Bone marrow (tissue), 2 donors: Measurements from ENCODE around the gene NUP42.
"Not testable (repeated sequence)": the region's sequence is repeated elsewhere in the genome, so short reads cannot be mapped to it uniquely, and the experiment has no call there.

Source experiments
- DNase-seq, 2 donors: peaks; one replicate each; lab custom pipeline; 2025; lab: John Stamatoyannopoulos, UW

The NUP42 gene

DNA sequence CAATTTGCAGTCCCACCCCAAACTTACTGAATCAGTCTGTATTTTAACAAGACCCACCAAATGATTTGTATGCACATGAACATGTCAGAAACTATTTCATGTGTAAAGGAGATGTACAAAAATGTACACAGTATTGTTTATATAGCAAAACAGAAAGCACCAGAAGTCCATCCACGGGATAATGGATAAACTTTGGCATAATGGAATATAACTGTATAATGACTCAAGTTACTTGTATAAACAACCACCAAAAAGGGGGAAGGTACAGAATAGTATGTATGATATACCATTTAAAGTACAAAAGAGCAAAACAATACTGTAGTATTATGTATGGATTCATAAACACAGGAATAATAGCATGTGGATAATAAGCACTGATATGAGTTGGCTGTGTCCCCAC lies 22.4 kb downstream of the NUP42 start:
- no peak for DNase-seq

DNA sequence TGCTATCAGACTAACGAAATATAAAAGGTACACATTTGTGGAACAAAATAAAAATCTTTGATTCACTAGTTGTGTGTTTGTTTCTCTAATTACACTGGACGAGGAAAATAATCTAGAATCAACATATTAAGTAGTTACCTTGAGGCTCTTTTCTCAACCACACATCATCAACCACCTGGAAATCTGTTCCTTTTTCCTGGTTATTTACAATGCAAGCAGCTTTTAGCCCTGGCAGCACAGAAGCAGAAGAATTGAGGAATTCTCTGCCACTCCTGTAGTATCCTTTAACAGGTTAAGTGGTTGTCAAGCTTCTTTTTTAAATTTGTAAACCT lies 23.7 kb downstream of the NUP42 start:
- DNase-seq = no peak

DNA sequence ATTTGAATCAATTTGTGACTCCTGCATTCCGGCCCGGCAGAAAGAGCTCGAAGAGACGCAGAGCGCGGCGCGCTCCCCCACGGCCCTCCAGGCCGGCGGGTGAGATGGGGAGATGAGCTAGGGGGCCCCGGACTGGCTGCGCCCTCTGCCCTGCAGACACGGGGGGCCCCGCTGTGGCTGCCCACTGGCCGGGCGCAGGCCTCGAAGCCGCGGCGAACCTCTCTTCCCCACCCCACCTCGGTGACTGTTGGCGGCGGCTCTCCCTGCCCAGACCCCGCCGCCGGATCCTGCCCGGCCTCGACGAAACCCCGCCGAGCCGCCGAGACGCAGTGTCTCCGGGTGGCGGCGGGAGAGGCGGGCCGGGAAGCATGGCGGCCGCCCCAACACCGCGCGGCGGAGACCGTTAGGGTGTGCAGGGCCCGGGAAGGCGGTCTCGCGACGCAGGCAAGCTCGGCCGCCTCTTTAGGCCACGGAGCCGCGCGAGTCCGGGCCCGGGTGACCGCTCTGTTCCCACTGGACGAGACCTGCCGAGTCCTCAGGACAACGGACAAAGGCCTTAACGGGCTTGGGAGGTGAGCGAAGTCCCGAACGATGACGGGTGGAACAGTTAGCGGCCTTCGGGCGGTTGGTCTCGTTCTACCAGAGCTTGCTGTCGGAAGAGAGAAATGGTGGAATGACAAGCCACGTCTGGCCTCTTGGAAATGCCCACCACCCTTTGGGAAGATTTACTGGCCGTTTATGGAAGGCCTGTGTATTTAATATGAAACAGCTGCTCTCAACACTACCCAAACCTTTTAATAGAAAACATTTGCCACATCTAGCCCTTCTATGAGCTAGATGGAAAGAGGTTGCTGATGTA lies 24.3 kb downstream of the NUP42 start:
- no peak for DNase-seq

DNA sequence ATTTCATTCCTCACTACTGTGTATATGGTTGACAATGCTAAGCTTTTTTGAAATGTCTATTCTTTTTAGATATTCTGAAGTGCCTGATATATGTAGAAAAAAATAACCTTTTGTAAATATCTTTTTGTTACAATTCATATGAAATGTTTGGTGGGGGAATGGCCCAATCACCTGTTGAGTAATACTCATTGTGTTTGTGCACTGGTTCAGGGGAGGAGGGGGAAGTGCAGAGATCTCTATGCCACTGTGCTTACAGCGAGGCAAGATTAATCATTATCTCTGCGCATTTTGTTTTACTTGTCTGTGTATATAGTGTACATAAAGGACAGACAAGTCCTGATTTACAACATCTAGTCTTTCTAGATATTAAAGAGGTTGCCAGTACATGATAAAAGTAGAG lies 25.2 kb downstream of the NUP42 start:
- no peak for DNase-seq

DNA sequence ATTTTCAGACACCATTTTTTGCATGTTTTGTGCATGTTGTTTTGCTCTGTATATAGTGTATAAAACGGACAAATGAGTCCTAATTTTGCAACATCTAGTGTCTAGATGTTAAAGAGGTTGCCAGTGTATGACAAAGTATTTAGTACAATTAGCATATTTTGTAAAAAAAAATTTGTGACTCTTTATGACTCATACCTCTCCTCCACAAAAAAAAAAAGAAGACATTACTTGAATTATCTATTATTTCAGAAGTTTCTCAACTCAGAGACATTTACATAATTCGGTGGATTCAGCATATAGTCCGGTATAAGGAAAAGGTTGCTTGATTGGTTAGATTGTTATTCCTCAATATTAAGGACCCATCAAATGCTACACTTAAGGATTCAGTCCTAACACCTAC lies 26.0 kb downstream of the NUP42 start:
- no peak for DNase-seq

DNA sequence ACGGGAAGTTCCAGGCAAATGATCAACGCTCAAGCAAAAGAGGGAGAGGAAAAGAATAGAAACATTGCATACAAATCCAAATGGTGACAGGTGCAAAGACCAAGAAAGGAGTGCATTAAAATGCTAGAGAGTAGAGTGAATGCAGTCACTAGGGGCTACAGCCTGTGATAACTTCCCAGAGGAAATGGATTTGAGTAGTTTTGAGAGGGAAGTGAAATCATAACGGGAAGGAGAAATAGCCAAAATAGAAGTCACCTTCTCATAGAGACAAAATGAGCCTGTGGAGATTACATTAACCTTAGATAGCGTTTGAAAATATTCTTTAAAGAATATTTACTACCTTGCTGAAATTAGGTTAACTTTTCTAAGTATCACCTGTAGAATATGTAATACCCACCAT lies 26.5 kb downstream of the NUP42 start:
- no peak for DNase-seq

DNA sequence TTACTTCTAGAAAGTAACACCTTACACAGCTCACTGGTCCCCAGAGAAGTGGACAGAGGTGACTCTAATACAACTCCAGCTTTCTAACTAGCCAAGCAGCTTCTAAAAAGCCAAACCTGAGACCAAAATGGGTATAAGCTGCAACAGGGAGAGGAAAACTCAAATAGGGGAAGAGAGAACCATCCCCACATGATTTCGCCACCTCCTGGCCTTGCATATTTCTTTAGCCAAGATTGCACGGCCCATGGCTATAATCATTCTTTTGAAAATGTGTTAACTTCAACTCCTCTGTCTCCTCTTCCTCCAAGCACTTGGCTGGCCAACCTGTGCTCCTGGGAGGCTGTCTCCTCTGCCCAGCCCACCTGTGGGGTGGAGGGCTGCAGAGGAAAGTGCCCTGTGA lies 28.7 kb downstream of the NUP42 start:
- no peak for DNase-seq

DNA sequence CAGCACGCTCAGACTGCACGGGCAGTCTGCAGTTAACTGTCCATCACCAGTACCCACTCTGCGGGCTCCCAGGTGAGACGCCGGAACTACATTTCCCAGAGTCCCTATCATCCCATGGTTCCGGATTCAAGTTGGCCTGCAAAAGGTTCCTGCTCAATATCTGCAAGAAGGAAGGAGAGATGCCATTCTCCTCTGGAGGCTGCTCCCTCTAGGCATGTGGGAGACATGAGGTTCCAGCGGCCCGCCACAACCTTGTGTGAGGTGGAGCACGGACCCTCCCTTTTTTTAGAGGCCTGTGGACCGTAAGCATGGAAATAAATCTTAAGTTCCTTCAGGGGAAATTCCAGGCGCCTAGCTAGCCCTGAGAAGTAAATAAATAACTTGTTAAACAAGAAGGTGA lies 29.7 kb downstream of the NUP42 start:
- DNase-seq = no peak

DNA sequence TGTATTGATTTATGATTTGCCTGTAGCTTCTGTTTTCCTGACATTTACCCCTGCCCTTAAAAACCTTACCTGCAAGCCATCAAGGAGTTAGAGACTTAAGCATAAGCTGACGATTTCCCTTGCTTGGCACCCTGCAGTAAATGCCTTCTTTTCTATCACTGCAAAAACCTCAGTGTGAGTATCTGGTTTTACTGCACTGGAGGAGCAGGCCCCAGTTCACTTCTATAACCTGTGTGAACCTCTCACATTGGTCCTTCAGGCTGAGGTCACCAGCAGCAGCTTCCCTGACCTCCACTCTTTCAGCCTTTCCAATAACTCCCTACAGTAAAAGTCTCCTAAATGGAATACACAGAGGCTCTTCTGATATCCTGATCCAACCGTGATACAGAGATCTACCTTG lies 30.5 kb downstream of the NUP42 start:
- DNase-seq = no peak

DNA sequence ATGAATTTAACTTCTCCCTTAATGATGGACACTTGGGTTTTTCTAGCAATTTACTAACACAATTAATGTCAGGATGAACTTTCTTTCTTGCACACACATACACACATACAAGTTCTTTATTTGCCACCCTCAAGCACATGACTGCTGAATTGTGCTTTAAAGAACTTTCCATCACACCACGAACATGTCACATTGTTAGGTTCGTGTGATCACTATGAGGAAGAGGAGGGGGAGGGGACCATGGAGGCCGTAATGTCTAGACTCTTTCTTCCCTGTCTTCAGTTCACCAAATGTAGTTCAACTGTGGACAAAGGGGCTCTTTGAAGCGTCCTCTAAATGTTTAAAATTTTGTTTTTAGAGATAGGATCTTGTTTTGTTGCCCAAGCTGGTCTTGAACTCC lies 31.0 kb downstream of the NUP42 start:
- no peak for DNase-seq

DNA sequence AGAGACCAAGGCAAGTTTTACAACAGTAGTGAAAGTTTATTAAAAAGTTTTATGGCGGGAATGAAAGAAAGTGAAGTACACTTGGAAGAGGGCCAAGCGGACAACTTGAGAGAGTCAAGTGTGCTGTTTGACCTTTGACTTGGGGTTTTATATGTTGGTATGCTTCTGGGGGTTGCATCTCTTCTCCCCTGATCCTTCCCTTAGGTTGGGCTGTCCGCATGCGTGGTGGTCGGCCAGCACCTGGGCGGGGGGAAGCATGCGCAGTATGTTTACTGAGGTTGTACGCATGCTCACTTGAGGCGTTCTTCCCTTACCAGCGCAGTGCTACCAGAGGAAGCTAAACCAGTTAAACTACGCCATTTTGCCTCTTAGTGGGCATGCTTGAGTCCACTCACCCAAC lies 31.9 kb downstream of the NUP42 start:
- DNase-seq = no peak

DNA sequence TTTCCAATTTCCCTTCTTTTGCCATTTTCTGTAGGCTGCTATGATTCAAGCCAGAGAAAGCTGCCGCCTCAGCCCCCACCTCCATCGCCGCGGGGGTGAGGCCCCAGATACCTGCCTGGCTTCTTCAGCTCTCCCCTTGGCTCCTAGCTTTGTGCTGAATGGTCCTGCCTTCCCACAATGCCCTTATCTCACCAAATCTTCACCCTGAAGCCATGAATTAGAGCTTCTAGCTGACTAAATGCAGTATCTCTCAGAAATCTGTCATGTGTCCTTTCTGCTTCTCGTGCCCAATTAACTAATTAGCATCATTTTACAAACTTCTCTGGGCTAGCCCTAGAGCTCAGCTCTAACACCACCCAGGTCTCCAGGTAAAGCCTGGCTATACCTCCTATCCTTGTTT lies 32.6 kb downstream of the NUP42 start:
- DNase-seq = no peak

DNA sequence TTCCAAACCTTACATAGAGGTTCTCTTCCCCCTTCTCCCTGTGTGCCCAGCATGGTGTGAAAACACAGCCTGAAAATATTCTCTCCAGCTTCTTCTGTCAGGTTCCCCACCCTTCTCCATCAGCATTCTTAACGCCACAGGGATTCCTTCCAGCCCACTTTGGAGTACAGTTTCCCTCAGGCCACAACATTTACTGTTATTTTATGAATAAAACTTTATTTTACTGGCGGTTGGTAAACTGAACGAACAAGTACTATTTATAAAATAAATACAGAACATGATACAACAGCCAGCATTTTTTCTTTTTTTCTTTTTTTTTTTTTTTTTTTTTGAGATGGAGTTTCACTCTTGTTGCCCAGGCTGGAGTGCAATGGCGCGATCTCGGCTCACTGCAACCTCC lies 33.1 kb downstream of the NUP42 start:
- no peak for DNase-seq

DNA sequence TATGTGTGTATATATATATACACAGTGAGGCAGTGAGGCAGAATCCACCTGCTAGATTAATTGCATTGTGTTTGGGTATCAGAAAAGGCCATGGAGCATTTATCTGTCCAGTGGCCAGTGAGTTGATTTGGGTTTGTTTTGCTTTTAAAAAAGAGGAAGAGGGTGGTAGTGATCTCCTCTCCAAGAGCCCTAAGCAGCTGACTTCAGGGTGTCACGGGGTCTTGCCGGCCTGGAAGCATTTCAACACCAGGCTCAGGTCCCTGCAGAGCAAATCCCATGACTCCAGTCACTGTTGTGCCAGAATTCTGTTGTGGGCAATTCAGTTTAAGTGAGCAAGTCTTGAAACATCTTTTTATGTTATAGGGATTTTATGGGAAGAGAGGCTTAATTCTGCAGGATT lies 34.2 kb downstream of the NUP42 start:
- no peak for DNase-seq

DNA sequence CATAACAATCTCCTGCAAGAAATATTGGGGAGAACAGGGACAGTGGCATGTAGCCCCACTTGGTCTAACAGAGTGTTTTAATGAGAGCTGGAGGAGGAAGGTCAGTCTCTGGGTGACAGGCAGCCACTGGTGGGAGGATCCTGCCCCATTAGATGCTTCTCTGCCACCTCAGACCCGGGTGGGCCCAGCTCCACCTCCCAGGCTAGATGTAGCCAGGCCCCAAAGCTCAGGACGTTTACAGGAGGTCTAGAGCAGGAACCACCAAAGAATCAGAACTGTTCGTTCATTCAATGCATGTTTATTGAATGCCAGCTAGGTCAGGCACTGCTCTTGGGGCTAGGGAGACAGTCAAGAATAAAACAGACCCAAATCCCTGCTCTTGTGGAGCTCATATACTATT lies 36.3 kb downstream of the NUP42 start:
- no peak for DNase-seq

DNA sequence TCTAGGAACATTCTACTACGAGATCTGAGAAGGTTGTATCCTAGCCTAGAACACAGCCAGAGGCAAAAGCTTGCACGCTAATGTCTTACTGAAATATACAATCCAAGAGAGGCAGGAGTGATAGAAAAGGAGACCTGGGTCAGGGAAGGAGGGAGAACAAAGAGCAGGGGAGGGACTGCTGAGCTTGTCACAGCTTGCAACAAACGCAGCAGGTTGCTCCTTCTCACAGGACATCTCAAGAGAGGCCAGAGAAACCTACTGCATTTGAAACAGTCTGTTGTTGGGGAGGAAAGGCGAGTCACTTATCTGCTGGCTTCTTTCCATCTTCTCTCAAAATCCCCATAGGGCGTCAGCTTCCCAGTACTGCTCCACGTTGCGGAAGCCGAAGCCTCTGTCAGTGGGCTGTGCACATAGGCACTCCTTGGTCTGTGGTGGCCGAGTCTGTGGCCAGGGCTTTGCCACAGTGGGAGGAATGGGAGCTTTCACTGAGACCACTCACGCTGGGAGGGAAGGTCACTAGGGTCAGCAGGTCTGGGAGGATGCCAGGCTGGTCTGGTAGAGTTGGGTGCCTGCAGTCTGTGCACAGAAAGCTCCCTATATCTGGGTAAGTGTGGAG lies 39.0 kb downstream of the NUP42 start:
- no peak for DNase-seq

DNA sequence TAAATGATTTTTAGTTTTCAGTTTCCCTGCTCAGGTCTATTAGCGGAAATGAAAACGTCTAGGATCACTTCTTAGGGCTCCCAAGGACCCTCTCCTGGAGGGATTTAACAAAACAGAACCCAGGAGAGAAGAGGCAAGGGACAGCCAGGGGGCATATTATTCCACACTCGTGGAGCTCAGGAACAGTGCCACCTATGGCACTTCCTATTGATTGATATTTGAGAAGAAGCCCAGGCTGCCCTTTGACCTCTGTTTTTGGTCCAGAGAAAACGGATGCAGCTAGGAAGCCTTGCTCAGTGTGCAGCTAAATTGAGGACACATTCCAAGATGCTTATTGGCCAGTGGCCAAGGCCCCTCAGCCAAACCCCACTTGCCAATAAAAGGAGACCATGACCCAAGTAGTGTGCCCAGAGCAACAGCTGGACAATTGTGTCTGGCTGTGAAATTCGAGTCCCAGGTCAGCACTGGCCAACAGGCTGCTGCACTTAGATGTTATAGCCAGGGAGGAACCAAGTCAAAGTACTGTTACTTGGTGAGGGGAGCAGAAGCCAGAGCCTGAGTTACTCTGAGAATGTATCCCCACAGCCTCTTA lies 40.7 kb downstream of the NUP42 start:
- DNase-seq = no peak

DNA sequence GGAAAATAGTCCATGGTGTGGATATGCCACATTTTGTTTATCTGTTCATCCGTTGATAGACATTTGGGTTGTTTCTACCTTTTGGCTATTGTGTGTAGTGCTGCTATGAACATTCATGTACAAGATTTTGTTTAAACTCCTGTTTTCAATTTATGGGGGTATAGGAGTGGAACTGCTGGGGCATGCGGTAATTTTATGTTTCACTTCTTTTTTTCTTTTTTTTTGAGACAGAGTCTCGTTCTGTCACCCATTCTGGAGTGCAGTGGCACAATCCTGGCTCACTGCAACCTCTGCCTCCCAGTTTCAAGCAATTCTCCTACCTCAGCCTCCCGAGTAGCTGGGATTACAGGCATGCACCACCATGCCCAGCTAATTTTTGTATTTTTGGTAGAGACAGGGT lies 42.5 kb downstream of the NUP42 start:
- not testable (repeated sequence) for DNase-seq

DNA sequence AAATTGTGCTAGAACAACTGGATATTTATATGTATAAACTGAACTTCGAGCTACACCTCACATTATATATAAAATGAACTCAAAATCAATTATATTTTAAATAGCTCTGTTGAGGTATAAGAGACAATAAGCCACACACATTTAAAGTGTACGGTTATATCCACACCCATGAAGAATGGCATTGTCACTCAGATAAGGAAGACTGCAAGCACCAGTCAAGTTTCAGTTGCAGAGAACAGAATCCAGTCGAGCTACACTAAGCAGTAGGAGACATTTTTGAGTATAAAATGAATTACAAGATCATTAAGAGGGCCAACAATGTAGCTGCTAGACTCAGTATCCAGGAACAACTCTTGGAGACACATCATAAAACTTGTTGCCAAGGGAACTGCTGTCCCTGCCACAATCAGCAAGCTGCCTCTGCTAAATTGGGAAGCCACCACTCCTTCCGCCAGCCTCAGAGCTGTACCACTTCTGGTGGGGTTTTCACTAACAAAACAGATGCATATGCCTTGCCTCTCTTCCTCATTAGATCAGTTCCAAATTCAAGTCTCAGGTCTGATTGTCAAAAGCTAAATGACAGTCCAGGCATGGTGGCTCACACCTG lies 45.1 kb downstream of the NUP42 start:
- no peak for DNase-seq

DNA sequence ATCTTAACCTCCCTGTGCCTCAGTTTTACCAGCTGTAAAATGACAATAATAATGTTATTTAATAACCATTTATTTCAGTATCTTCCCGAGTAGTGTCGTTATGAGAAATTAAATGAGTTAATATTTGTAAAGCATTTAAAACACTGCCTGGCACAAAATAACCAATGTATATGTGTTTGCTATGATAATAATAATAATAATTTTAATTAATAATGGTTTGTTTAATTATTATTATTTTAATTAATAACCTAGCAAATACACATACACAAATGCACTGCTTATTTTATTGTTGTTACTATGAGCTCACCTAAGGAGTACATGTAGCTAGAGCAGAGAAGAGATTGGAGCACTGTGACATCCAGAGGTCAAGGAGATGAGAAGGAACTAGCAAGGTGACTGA lies 46.6 kb downstream of the NUP42 start:
- no peak for DNase-seq

DNA sequence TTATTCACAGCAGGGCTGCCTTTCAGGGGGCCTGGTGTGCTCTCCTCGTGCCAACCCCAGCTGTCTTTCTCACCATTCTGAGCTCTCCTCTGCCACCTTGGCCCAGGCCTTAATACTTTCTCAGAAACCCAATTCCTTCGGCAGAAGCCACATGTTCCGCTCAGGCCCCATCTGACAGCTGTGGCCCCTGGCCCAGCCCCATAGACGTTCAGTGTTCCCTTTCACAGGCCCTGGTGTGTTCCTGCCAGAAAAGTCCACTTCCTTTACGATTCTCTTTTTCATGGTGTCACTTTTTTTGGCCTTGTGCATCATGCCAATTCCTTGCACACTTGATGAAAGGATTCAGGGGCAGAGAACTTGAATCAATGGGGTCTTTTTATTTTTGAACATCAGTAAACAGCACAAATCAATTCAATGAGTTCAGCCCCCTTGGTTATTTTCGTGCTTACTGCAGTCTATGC lies 48.8 kb downstream of the NUP42 start:
- DNase-seq = no peak

DNA sequence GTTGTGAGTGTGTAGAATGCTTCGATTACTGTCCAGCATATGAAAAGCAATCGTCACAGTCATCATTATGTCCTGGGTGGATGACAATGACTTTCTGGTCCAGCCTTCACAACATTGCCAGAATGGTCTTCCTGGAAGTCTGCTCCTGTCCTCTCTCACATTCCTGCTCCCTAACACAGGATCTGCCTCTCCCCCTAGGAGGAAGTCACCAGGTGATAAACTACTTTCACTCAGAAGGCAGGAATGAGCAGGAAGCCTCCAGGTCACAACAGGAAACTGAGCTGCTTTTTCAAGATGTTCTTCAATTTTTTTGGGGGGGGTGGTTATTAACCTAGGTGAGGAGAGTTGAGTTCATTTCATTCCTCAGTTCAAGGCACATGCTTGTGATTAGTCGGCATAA lies 51.1 kb downstream of the NUP42 start:
- DNase-seq = no peak
